IMR-90 (cell line): ENCODE results near the gene OR2J1. TPM values are rescaled to one million over a fixed set of nuclear protein-coding genes. Genes with fewer than 3 reads are reported as not detected.
A peak's percentile ranks its signal among the peaks of the same experiment; 100 is the strongest.
"Not testable (repeated sequence)": the region's sequence is repeated elsewhere in the genome, so short reads cannot be mapped to it uniquely, and the experiment has no call there.

Source experiments
- ATAC-seq: fragments of 200-7000 bp; cut with Tn5 transposase; 2 replicates; pipeline ENCODE4 v1.9.1; 2020; ENCODE audit warnings: low read depth, mild to moderate bottlenecking, moderate library complexity
- BruUV-seq: library from RNA; stranded (reverse); fragments of 400-500 nt; replicated peaks from 2 replicates; lab custom pipeline; 2021; lab: Mats Ljungman, UMichigan
- CTCF ChIA-PET: fragments of 300-600 bp; formaldehyde crosslinking; extraction: SDS; loops from one replicate; lab custom pipeline; 2021; ENCODE audit warnings: antibody characterized with exemption; lab: Yijun Ruan, JAX
- POLR2A ChIA-PET: fragments of 300-600 bp; sonication (Branson Sonifier 250); formaldehyde crosslinking; loops from one replicate; lab custom pipeline; 2022; ENCODE audit warnings: antibody characterized with exemption; ENCODE audit not compliant: unreplicated experiment; lab: Charles Lee
- DNase-seq: peaks from one replicate; pipeline ENCODE4 v3.0.0; 2013
- H2AFZ ChIP-seq: replicated peaks from 2 replicates; pipeline ENCODE3; 2013; ENCODE audit warnings: low read length, mild to moderate bottlenecking; ENCODE audit not compliant: poor library complexity
- H2AK5ac ChIP-seq: 2 replicates; pipeline ENCODE4 v1.6.1; 2013; ENCODE audit warnings: low read depth, low read length, inconsistent platforms
- H2AK9ac ChIP-seq: replicated peaks from 2 replicates; pipeline ENCODE3; 2013; ENCODE audit warnings: mild to moderate bottlenecking, low read depth, low read length, moderate library complexity; ENCODE audit not compliant: poor library complexity
- H2BK120ac ChIP-seq: 2 replicates; pipeline ENCODE4 v1.6.1; 2013; ENCODE audit warnings: low read depth, low read length, inconsistent platforms
- H2BK15ac ChIP-seq: 3 replicates; pipeline ENCODE4 v1.6.1; 2013; ENCODE audit warnings: low read depth, low read length, inconsistent platforms
- H2BK20ac ChIP-seq: 2 replicates; pipeline ENCODE4 v1.6.1; 2013; ENCODE audit warnings: low read depth, mild to moderate bottlenecking, inconsistent platforms, low read length, moderate library complexity
- H2BK5ac ChIP-seq: 2 replicates; pipeline ENCODE4 v1.6.1; 2013; ENCODE audit warnings: mild to moderate bottlenecking, low read depth, low read length, inconsistent platforms; ENCODE audit not compliant: poor library complexity, severe bottlenecking
- H3K14ac ChIP-seq: replicated peaks from 2 replicates; pipeline ENCODE4 v1.6.1; 2013; ENCODE audit warnings: low read depth, low read length, inconsistent platforms
- H3K18ac ChIP-seq: 2 replicates; pipeline ENCODE4 v1.6.1; 2013; ENCODE audit warnings: low read depth, low read length, control low read depth
- H3K23ac ChIP-seq: 2 replicates; pipeline ENCODE4 v1.6.1; 2013; ENCODE audit warnings: low read depth, low read length, inconsistent platforms
- H3K27ac ChIP-seq: 2 replicates; pipeline ENCODE4 v1.5.1; 2013; ENCODE audit warnings: mild to moderate bottlenecking, control low read depth, low read length; ENCODE audit not compliant: insufficient read depth
- H3K27me3 ChIP-seq: 2 replicates; pipeline ENCODE4 v1.6.1; 2013; ENCODE audit warnings: low read length; ENCODE audit not compliant: control insufficient read depth, insufficient read depth
- H3K36me3 ChIP-seq: 2 replicates; pipeline ENCODE4 v1.6.1; 2013; ENCODE audit warnings: low read length, mixed read lengths; ENCODE audit not compliant: control insufficient read depth, insufficient read depth
- H3K4ac ChIP-seq: 2 replicates; pipeline ENCODE4 v1.6.1; 2013; ENCODE audit warnings: low read depth, low read length, inconsistent platforms
- H3K4me1 ChIP-seq: 2 replicates; pipeline ENCODE4 v1.6.1; 2013; ENCODE audit warnings: low read length, mixed read lengths; ENCODE audit not compliant: control insufficient read depth, insufficient read depth
- H3K4me2 ChIP-seq: 2 replicates; pipeline ENCODE4 v1.6.1; 2013; ENCODE audit warnings: low read depth, mild to moderate bottlenecking, control low read depth, low read length, moderate library complexity
- H3K4me3 ChIP-seq: 2 replicates; pipeline ENCODE4 v1.5.1; 2013; ENCODE audit warnings: low read depth, mild to moderate bottlenecking, control low read depth, low read length, moderate library complexity; ENCODE audit not compliant: insufficient read depth
- H3K56ac ChIP-seq: 2 replicates; pipeline ENCODE4 v1.6.1; 2013; ENCODE audit warnings: low read length, inconsistent platforms; ENCODE audit not compliant: insufficient read depth; ENCODE audit errors: extremely low read depth
- H3K79me1 ChIP-seq, 2 experiments: 2 replicates each; pipeline ENCODE4 v1.6.1; 2013; ENCODE audit warnings: low read length in 2 of 2, inconsistent platforms in 1 of 2, low read depth in 1 of 2
- H3K9ac ChIP-seq: 2 replicates; pipeline ENCODE4 v1.6.1; 2013; ENCODE audit warnings: low read depth, low read length, control low read depth
- H3K9me1 ChIP-seq: 2 replicates; pipeline ENCODE4 v1.6.1; 2013; ENCODE audit warnings: low read length, inconsistent platforms; ENCODE audit not compliant: insufficient read depth
- H3K9me3 ChIP-seq: 2 replicates; pipeline ENCODE4 v1.6.1; 2013; ENCODE audit warnings: low read length; ENCODE audit not compliant: control insufficient read depth, insufficient read depth
- H4K20me1 ChIP-seq: 2 replicates; pipeline ENCODE4 v1.6.1; 2013; ENCODE audit warnings: low read length, inconsistent platforms; ENCODE audit not compliant: insufficient read depth
- H4K5ac ChIP-seq: 2 replicates; pipeline ENCODE4 v1.6.1; 2013; ENCODE audit warnings: mild to moderate bottlenecking, low read depth, low read length, control low read depth
- H4K8ac ChIP-seq, 2 experiments: 2 replicates each; pipeline ENCODE4 v1.6.1; 2013; ENCODE audit warnings: low read depth in 2 of 2, low read length in 2 of 2, control low read depth in 1 of 2, inconsistent platforms in 1 of 2
- H4K91ac ChIP-seq: 2 replicates; pipeline ENCODE4 v1.6.1; 2013; ENCODE audit warnings: low read depth, low read length, inconsistent platforms; ENCODE audit not compliant: insufficient read depth
- CEBPB ChIP-seq: IDR thresholded peaks from 2 replicates; pipeline ENCODE4 v1.6.1; 2012; ENCODE audit warnings: low read depth, low read length, improper control_type of control experiment
- CHD1 ChIP-seq: IDR thresholded peaks from 2 replicates; pipeline ENCODE4 v1.6.1; 2012; ENCODE audit warnings: low read depth, low read length, improper control_type of control experiment
- CTCF ChIP-seq: conservative IDR thresholded peaks from 2 replicates; pipeline ENCODE4 v1.5.1; 2012; ENCODE audit warnings: mild to moderate bottlenecking, low read depth, low read length, improper control_type of control experiment
- WGBS, 2 experiments: methylation state at CpG; one replicate each; pipeline versions ENCODE4 v1.1.5 to v1.1.7; 2013; ENCODE audit warnings: missing lambda C conversion rate in 2 of 2; ENCODE audit not compliant: insufficient read length in 1 of 2; ENCODE audit errors: extremely low coverage in 2 of 2; 5-methylcytosine and 5-hydroxymethylcytosine counted together
- dilution Hi-C: fragments of 300-500 bp; cut with HindIII; formaldehyde crosslinking; loops from one replicate; pipeline ENCODE4 v1.14.3; 2018; ENCODE audit warnings: low sequenced_read_pairs; ENCODE audit not compliant: unreplicated experiment
- in situ Hi-C: fragments of 300-500 bp; cut with MboI; formaldehyde crosslinking; loops from 3 replicates; pipeline ENCODE4 v1.14.3; 2019; ENCODE audit warnings: low sequenced_read_pairs, inconsistent platforms, mixed read lengths
- intact Hi-C: fragments of 100-400 bp; cut with micrococcal nuclease; formaldehyde crosslinking; loops from 2 replicates; pipeline ENCODE4 v1.10.0; 2022
- polyA plus RNA-seq, 3 experiments: library from polyadenylated mRNA; depleted of rRNA; stranded (reverse); fragments of >200 nt; gene quantifications; 2 replicates each; pipeline ENCODE4 v1.2.3, GENCODE V29; 2012; ENCODE audit warnings: low replicate concordance in 1 of 3
- total RNA-seq: library from RNA; depleted of rRNA; stranded (reverse); fragments of >200 nt; gene quantifications from 2 replicates; pipeline ENCODE4 v1.2.3, GENCODE V29; 2012

The OR2J1 gene
- total and polyA plus RNA-seq, 2 of the 4 experiments (the other 2 are of a cell fraction): not detected

GRCh38 chr6:29147074-29147473 is 47.8 kb downstream of the OR2J1 start:
- Histone ChIP-seq H3K27ac (no peak overlapping the region), H3K4ac (no peak overlapping the region), H4K91ac (no peak overlapping the region), H2BK15ac (no peak overlapping the region), H3K9ac (no peak overlapping the region), H4K8ac (no peak overlapping the region), H3K4me2 (no peak overlapping the region), H3K18ac (no peak overlapping the region), H2BK5ac (no peak overlapping the region), H4K5ac (no peak overlapping the region), H2BK120ac (no peak overlapping the region), H3K14ac (no peak overlapping the region), H3K79me1 (no peaks in the 10 kb centered on the region), H2BK20ac (no peak overlapping the region), H4K20me1 (no peaks in the 10 kb centered on the region), H2AK5ac (no peak overlapping the region), H3K36me3 (no peaks in the 10 kb centered on the region), H2AFZ (no peak overlapping the region), H3K9me3 (peaks cover 4% of the 10 kb centered on the region; the same call in 1 of the 2 replicates), H3K27me3 (no peaks in the 10 kb centered on the region), H2AK9ac (no peak overlapping the region), H3K9me1 (no peaks in the 10 kb centered on the region), H3K4me1 (no peaks in the 10 kb centered on the region), H3K23ac (no peak overlapping the region), H3K4me3 (no peak overlapping the region), H3K56ac (no peak overlapping the region)
- DNase-seq (no peak), ATAC-seq (no peak)
- TF ChIP-seq CHD1 (no peak), CEBPB (0 out of 2 replicates have a peak, but pooled peaks have one; percentile 23), CTCF (no peak)
- POLR2A ChIA-PET: no interaction called here
- intact Hi-C loops (no loop called here), in situ Hi-C loops (no loop called here), dilution Hi-C loops (no loop called here)
- CTCF ChIA-PET: no interaction called here
- WGBS, 2 experiments: no CpG with 5 or more reads among the region's 3 CpGs
- no TSS peak for BruUV-seq

- H3K9me3 ChIP-seq, H3K79me1 ChIP-seq, BruUV-seq, H4K20me1 ChIP-seq, ATAC-seq, H3K14ac ChIP-seq, H3K9me1 ChIP-seq, DNase-seq, POLR2A ChIA-PET, in situ Hi-C loops, H4K5ac ChIP-seq, H3K18ac ChIP-seq, H3K56ac ChIP-seq, H3K27ac ChIP-seq, H4K8ac ChIP-seq, H2BK5ac ChIP-seq, H3K23ac ChIP-seq, CTCF ChIA-PET, H3K9ac ChIP-seq, intact Hi-C loops, H3K4me3 ChIP-seq, H3K4me2 ChIP-seq, H3K4me1 ChIP-seq, H2BK15ac ChIP-seq, H4K91ac ChIP-seq, H3K36me3 ChIP-seq, H3K27me3 ChIP-seq, H3K4ac ChIP-seq, H2AK5ac ChIP-seq, H2BK120ac ChIP-seq, H2AK9ac ChIP-seq, H2BK20ac ChIP-seq, H2AFZ ChIP-seq, dilution Hi-C loops: not testable (repeated sequence)
- WGBS, 2 experiments: no CpG with 5 or more reads among the region's 3 CpGs
Measured at GRCh38 chr6:29149444-29149843, 50.2 kb downstream of the OR2J1 start.
